SK-N-MC (cell line): ENCODE data around the gene KAZN.

Experiments used
- DNase-seq: peaks from one replicate; pipeline ENCODE4 v3.0.0-alpha.2; 2011; ENCODE audit warnings: low read depth, low spot score
- H3K27ac ChIP-seq: fragments of 200-600 bp; sonication (generic); 2 replicates; pipeline ENCODE4 v1.5.1; 2016; ENCODE audit warnings: mixed run types
- H3K36me3 ChIP-seq: fragments of 200-600 bp; sonication (generic); 2 replicates; pipeline ENCODE4 v1.6.1; 2017; ENCODE audit warnings: antibody characterized with exemption, low read length, mixed read lengths; ENCODE audit not compliant: insufficient read depth
- H3K4me3 ChIP-seq: fragments of 200-600 bp; sonication (generic); 2 replicates; pipeline ENCODE4 v1.5.1; 2016
- H3K9ac ChIP-seq: fragments of 200-600 bp; sonication (generic); 2 replicates; pipeline ENCODE4 v1.8.0; 2017; ENCODE audit warnings: mixed run types, mixed read lengths; ENCODE audit not compliant: insufficient read length
- H3K9me3 ChIP-seq: fragments of 200-600 bp; sonication (generic); 2 replicates; pipeline ENCODE4 v1.6.1; 2017; ENCODE audit warnings: low read depth, mild to moderate bottlenecking, antibody characterized with exemption, low read length, moderate library complexity, mixed read lengths
- EZH2 ChIP-seq: fragments of 200-600 bp; sonication (generic); IDR thresholded peaks from one replicate; pipeline ENCODE4 v1.6.1; 2017; ENCODE audit warnings: antibody characterized with exemption
- FOXP2 ChIP-seq: optimal IDR thresholded peaks from 2 replicates; pipeline ENCODE3; 2011; ENCODE audit warnings: mild to moderate bottlenecking, moderate library complexity; ENCODE audit not compliant: insufficient read depth; ENCODE audit errors: extremely low read length, control extremely low read depth
- POLR2AphosphoS5 ChIP-seq: IDR thresholded peaks from 2 replicates; pipeline ENCODE4 v1.6.1; 2012; ENCODE audit warnings: mild to moderate bottlenecking, low read depth, low read length, borderline replicate concordance

KAZN gene

GRCh38 chr1:14741532-14741931 is 143.0 kb downstream of the KAZN start:
- no peak overlapping the region for H3K27ac ChIP-seq
- no peak overlapping the region for H3K9ac ChIP-seq
- H3K36me3 ChIP-seq, result no peaks in the 10 kb centered on the region
- no peaks in the 10 kb centered on the region for H3K9me3 ChIP-seq
- TF ChIP-seq FOXP2 (no peak), EZH2 (no peak), POLR2AphosphoS5 (no peak)
- H3K4me3 ChIP-seq, result no peak overlapping the region
- DNase-seq, result no peak

- TF ChIP-seq POLR2AphosphoS5 (no peak), EZH2 (no peak), FOXP2 (no peak)
- H3K9me3 ChIP-seq, result no peaks in the 10 kb centered on the region
- H3K9ac ChIP-seq, result no peak overlapping the region
- H3K4me3 ChIP-seq, result no peak overlapping the region
- H3K27ac ChIP-seq, result no peak overlapping the region
- no peak for DNase-seq
- no peaks in the 10 kb centered on the region for H3K36me3 ChIP-seq
Observed at GRCh38 chr1:14742181-14742980, 143.9 kb downstream of the KAZN start.

- TF ChIP-seq POLR2AphosphoS5 (no peak), EZH2 (no peak), FOXP2 (no peak)
- DNase-seq, result no peak
- Histone ChIP-seq H3K9me3 (no peaks in the 10 kb centered on the region), H3K36me3 (no peaks in the 10 kb centered on the region), H3K27ac (no peak overlapping the region), H3K9ac (no peak overlapping the region), H3K4me3 (no peak overlapping the region)
Observed at GRCh38 chr1:14743368-14743767, 144.9 kb downstream of the KAZN start.

GRCh38 chr1:14745001-14745720 is 146.7 kb downstream of the KAZN start:
- H3K27ac ChIP-seq, result no peak overlapping the region
- H3K4me3 ChIP-seq, result no peak overlapping the region
- no peak for TF ChIP-seq POLR2AphosphoS5
- TF ChIP-seq FOXP2, result no peak
- TF ChIP-seq EZH2, result no peak
- H3K36me3 ChIP-seq, result no peaks in the 10 kb centered on the region
- DNase-seq, result no peak
- no peaks in the 10 kb centered on the region for H3K9me3 ChIP-seq
- H3K9ac ChIP-seq, result no peak overlapping the region

- no peak overlapping the region for H3K27ac ChIP-seq
- no peak for TF ChIP-seq POLR2AphosphoS5
- TF ChIP-seq FOXP2, result no peak
- no peak for TF ChIP-seq EZH2
- no peaks in the 10 kb centered on the region for H3K36me3 ChIP-seq
- no peaks in the 10 kb centered on the region for H3K9me3 ChIP-seq
- H3K4me3 ChIP-seq, result no peak overlapping the region
- no peak for DNase-seq
- H3K9ac ChIP-seq, result no peak overlapping the region
Observed at GRCh38 chr1:14745789-14746188, 147.3 kb downstream of the KAZN start.

- no peak for DNase-seq
- Histone ChIP-seq H3K9ac (no peak overlapping the region), H3K36me3 (no peaks in the 10 kb centered on the region), H3K27ac (no peak overlapping the region), H3K4me3 (no peak overlapping the region), H3K9me3 (no peaks in the 10 kb centered on the region)
- TF ChIP-seq FOXP2 (no peak), POLR2AphosphoS5 (no peak), EZH2 (no peak)
Observed at GRCh38 chr1:14746393-14746792, 147.9 kb downstream of the KAZN start.

- no peak for DNase-seq
- no peaks in the 10 kb centered on the region for H3K36me3 ChIP-seq
- H3K9me3 ChIP-seq, result no peaks in the 10 kb centered on the region
- no peak for TF ChIP-seq FOXP2
- no peak for TF ChIP-seq EZH2
- TF ChIP-seq POLR2AphosphoS5, result no peak
- no peak overlapping the region for H3K4me3 ChIP-seq
- no peak overlapping the region for H3K9ac ChIP-seq
- no peak overlapping the region for H3K27ac ChIP-seq
Observed at GRCh38 chr1:14748151-14748550, 149.7 kb downstream of the KAZN start.

GRCh38 chr1:14748977-14749376 is 150.5 kb downstream of the KAZN start:
- no peak for DNase-seq
- no peak for TF ChIP-seq POLR2AphosphoS5
- no peak for TF ChIP-seq EZH2
- TF ChIP-seq FOXP2, result no peak
- Histone ChIP-seq H3K27ac (no peak overlapping the region), H3K9ac (no peak overlapping the region), H3K9me3 (no peaks in the 10 kb centered on the region), H3K36me3 (no peaks in the 10 kb centered on the region), H3K4me3 (no peak overlapping the region)

GRCh38 chr1:14750490-14750889 is 152.0 kb downstream of the KAZN start:
- TF ChIP-seq EZH2 (no peak), POLR2AphosphoS5 (no peak), FOXP2 (no peak)
- Histone ChIP-seq H3K36me3 (no peaks in the 10 kb centered on the region), H3K27ac (no peak overlapping the region), H3K4me3 (no peak overlapping the region), H3K9ac (no peak overlapping the region), H3K9me3 (no peaks in the 10 kb centered on the region)
- no peak for DNase-seq
